GM18502 (cell line): ENCODE results near the gene SDSL.

ENCODE experiments used
- ATAC-seq: cut with Tn5 transposase; IDR thresholded peaks from one replicate; pipeline ENCODE4 v1.9.1; 2021; ENCODE audit warnings: mild to moderate bottlenecking; ENCODE audit not compliant: unreplicated experiment, poor library complexity

SDSL gene

GRCh38 chr12:113396200-113396599, 26.0 kb upstream of the SDSL start:
- ATAC-seq: no peak

- no peak for ATAC-seq
Measured at GRCh38 chr12:113396828-113397496, 25.2 kb upstream of the SDSL start.

DNA sequence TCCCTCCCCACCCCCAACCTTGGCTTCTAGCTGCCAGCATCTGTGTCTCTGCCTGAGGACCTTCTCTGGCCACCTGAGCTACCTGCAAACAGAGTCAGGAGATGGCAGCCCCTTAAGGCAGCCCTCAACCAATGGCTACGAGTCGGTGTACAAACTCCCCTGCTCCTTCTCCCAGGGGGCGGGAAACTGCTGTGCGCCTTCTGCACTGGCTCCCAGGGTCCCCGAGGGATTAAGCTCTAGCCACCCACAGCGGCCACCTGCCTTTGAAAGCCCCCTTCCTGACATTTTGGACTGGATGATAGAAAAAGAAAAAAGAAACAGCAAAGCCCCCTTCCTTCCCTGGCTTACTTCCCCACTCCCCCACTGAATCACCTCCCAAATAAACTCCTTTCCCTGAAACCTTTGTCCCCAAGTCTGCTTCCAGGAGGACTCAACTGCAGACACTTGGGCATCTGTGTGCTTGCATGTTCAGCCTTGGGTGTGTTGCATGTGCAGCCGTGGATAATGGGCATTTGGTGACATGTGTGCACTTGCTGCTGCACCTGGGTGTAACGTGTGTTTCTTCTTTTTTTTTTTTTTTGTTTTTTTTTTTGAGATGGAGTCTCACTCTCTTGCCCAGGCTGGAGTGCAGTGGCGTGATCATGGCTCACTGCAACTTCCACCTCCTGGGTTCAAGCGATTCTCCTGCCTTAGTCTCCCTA, 24.5 kb upstream of the SDSL start:
- ATAC-seq: no peak

DNA sequence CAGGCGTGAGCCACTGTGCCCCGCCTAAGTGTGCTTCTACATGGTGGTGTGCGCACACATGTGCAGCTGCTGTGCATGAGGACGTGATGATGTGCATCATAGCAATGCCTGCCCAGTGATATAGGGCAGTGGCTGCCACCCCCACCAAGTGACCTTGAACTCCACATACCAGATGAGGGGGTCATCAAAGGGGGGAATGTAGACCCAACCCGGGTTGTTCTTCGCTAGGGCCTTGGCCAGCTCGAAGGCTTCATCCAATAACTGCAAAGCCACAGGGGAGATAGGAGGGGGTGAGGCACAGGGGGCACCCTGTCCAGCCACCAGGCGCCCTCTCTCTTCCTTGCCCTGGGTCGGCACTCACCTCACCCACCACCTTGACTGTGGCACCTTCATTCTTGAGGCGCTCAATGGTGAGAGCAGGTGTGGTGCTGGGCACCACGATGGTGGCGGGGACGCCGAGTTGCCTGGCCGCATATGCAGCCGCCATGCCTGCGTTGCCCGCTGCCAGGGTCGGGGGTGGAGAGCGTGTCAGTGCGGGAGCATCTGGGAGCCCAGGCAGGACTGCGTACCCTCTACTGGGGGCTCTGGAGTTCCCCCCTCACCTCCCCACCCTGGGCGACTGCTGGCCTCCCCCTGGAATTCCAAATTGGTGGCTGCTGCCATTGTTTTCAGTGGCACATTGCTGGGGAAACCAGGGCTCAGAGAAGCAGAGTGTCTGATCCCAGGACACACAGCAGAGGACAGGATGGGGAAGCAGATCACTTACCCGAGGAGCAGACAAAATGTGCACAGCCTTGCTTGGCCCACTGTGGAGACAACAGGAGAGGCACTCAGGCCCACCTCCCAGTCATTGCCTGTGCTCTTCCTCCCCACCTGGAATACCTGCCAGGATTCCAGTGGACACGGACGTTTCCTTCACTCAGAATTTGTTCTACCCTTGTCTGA, 23.6 kb upstream of the SDSL start:
- ATAC-seq: no peak

- ATAC-seq: no peak
Measured at GRCh38 chr12:113399490-113399889, 22.7 kb upstream of the SDSL start.

DNA sequence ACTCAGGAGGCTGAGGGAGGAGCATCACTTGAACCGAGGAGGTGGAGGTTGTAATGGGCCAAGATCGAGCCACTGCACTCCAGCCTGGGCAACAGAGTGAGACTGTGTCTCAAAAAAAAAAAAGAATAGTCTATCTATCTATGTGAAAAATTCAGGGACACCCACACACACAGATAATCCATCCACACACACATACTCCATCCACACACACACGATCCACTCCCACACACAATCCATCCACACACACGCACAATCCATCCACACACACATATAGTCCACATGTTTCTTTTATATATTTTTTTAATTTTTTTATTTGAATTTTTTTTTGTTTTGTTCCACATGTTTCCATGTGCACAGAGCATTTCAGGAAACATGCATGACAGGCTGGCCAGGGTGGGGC, 21.8 kb upstream of the SDSL start:
- no peak for ATAC-seq

- ATAC-seq: no peak
Measured at GRCh38 chr12:113401066-113402000, 20.8 kb upstream of the SDSL start.

DNA sequence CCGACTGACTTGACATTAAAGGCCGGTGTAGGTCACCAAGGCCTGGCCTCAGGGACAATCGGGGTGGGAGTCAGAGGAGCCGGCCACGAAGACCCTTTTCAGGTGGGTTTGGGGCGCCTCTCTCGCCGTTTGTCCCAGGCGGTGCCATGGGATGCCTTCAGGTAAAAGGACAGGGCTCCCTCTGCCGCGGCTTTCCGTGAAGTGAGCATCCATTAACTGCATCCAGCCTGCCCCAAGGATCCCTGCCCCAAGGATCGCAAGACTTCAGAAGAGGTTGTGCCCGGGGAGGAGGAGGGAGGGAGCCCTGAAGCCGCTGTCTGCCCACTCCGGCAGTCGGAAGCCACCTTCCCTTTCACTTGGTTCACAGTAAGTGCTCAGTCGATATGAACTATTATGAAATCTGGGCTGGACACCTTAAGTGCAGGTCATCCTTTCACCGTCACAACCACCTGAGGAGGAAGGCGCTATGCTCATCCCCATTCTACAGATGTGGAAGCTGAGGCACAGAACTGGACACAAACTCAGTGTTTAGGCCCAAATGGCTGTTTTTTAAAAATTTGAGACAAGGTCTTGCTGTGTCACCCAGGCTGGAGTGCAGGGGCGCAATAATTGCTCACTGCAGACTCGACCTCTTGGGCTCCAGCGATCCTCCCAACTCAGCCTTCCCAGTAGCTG, 19.5 kb upstream of the SDSL start:
- no peak for ATAC-seq

- ATAC-seq: no peak
Measured at GRCh38 chr12:113403435-113404415, 18.5 kb upstream of the SDSL start, which contains the start of gene SDS. Gene SDS (minus strand): TSS chr12:113403887. CDS start chr12:113399708, 4,179 bp downstream.

GRCh38 chr12:113405694-113406093, 16.5 kb upstream of the SDSL start:
- ATAC-seq: no peak

GRCh38 chr12:113407931-113408600, 14.1 kb upstream of the SDSL start:
- ATAC-seq: no peak

DNA sequence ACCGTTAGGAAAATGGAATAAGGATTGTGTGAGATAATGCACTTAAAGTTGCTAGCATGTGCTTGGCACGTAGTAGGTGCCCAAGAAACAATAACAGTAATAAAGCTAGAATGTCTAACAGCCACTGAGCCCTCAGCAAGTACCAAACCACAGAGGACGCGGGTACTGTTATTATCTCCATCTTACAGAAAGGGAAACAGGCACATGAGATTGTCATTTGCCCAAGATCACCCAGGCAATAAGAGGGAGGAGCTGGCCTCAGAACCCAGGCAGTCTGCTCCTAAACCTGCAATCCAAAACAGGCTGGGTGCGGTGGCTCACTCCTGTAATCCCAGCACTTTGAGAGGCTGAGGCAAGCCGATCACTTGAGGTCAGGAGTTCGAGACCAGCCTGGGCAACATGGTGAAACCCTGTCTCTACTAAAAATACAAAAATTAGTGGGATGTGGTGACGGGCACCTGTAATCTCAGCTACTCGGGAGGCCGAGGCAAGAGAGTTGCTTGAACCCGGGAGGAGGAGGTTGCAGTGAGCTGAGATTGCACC, 13.4 kb upstream of the SDSL start:
- no peak for ATAC-seq

DNA sequence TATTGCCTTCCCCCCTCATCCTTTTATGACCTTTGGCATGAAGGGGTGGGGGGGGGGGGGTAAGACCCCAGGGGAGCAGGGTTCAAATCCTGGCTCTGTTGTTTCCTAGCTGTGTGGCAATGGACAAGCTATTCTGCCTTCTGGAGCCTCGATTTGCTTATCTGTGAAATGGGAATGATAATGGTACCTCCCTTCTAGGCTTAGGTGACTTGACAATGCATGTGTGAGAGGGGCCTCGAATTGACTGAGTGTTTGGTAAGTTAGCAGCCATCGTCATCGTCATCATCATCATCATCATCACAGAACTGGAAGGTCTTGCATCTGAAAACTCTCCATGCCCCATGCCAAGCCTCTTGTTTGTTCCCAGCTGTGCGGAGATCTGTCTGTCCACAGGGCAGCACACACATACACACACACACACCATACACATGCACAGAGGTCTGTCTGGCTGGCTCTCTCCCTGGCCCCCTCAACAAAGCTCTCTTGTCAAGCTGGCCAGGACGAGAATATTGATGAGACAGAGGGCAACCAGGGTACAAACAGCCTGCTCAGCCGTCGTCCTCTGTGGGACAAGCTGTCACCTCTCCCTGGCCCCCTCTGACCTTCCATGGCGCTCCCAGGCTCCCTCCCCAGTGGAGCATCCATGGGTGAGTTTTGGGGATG, 12.6 kb upstream of the SDSL start:
- no peak for ATAC-seq

DNA sequence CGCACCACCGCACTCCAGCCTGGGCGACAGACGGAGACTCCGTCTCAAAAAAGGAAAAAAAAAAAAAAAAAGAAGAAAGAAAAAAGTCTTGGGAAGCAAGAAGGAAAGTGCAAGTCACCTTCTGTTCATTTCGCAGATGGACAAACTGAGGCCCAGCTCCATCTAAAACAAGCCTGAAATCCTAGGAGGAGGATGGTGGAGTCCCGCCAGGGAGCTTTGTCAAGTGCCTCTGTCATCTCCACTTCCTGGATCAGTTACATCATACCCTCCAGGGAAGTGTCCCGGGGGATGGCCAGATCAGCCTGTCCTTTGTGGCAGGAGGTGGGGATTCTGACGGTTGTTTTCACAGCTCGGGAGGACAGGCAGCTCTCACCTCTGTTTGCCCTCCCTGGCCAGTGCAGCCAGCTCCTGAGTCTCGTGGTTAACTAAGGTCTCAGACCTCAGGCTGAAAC, 8.7 kb upstream of the SDSL start:
- ATAC-seq: no peak

DNA sequence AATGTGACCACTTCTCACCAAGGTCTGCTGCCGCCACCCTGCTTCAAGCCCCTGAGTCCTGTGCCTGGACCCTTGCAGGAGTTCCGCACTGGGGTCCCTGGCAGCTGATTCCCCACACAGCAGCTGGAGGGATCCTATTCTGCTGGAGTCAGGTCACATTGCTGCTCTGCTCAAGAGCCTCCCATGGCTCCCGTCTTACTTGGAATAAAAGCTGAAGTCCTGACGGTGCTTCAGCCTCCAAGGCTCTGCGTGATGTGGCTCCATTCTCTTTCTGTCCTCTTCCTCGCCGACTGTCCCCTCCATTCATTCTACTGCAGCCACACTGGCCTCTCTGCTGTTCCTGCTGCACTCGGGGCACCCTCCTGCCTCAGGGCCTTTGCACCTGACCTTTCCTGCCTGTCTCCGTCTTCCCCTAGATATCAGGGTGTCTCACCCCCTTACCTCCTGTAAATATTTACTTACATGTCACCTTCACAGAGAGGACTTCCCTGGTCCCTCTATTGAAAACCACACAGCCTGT, 7.6 kb upstream of the SDSL start:
- no peak for ATAC-seq

- no peak for ATAC-seq
Measured at GRCh38 chr12:113416091-113416754, 6.0 kb upstream of the SDSL start.
